Dermis microvascular lymphatic vessel endothelial cell (primary cell): Measurements from ENCODE around the gene DAPK2. TPM values are rescaled to one million over a fixed set of nuclear protein-coding genes. Genes with fewer than 3 reads are reported as not detected.
A peak's percentile ranks its signal among the peaks of the same experiment; 100 is the strongest.

Source experiments
- DNase-seq, 2 donors: peaks; one replicate each; pipeline versions ENCODE4 v3.0.0 to v3.0.0-alpha.2; 2010; ENCODE audit warnings: low read depth in 2 of 2
- total RNA-seq: library from RNA; depleted of rRNA; stranded (reverse); fragments of >200 nt; gene quantifications from 2 replicates; pipeline ENCODE4 v1.2.1, GENCODE V29; 2014

DAPK2 gene
- total RNA-seq, 1 donor from 2014 or later: 7.4 TPM

- DNase-seq: no peak
Measured at GRCh38 chr15:63943829-63944680, 102.2 kb downstream of the DAPK2 start.

GRCh38 chr15:63942486-63943365 lies 103.6 kb downstream of the DAPK2 start:
- no peak for DNase-seq

- DNase-seq: no peak
Measured at GRCh38 chr15:63941698-63942465, 104.4 kb downstream of the DAPK2 start.

GRCh38 chr15:63940966-63941620 lies 105.2 kb downstream of the DAPK2 start:
- DNase-seq: no peak

GRCh38 chr15:63939531-63940130 lies 106.7 kb downstream of the DAPK2 start:
- peak; percentile 93 to 99 for DNase-seq

- peak in 1 of 2 donors; percentile 34 for DNase-seq
Measured at GRCh38 chr15:63938486-63939061, 107.7 kb downstream of the DAPK2 start.

- peak in 1 of 2 donors; percentile 38 for DNase-seq
Measured at GRCh38 chr15:63933522-63933921, 112.8 kb downstream of the DAPK2 start.

- DNase-seq: no peak
Measured at GRCh38 chr15:63931556-63931955, 114.7 kb downstream of the DAPK2 start.

GRCh38 chr15:63930034-63930433 lies 116.3 kb downstream of the DAPK2 start:
- DNase-seq: no peak

GRCh38 chr15:63928185-63928842 lies 118.0 kb downstream of the DAPK2 start:
- DNase-seq: no peak

GRCh38 chr15:63923993-63924950 lies 122.0 kb downstream of the DAPK2 start:
- DNase-seq: no peak

- no peak for DNase-seq
Measured at GRCh38 chr15:63922916-63923315, 123.4 kb downstream of the DAPK2 start.

- DNase-seq: no peak
Measured at GRCh38 chr15:63922261-63922904, 123.9 kb downstream of the DAPK2 start.

- DNase-seq: no peak
Measured at GRCh38 chr15:63920504-63921175, 125.6 kb downstream of the DAPK2 start.

- no peak for DNase-seq
Measured at GRCh38 chr15:63918901-63919348, 127.4 kb downstream of the DAPK2 start.

GRCh38 chr15:63918317-63918672 lies 128.0 kb downstream of the DAPK2 start:
- DNase-seq: no peak

GRCh38 chr15:63917588-63918316 lies 128.5 kb downstream of the DAPK2 start:
- DNase-seq: no peak
